Mesenchymal stem cell (in vitro differentiated cells and primary cell): ENCODE results near the gene CCND2.

Source experiments
- DNase-seq: peaks from one replicate; pipeline ENCODE4 v3.0.0-alpha.2; 2013
- H2AFZ ChIP-seq: one replicate; pipeline ENCODE4 v1.6.1; 2013; ENCODE audit warnings: low read depth, mild to moderate bottlenecking, control low read depth, inconsistent platforms, low read length, moderate library complexity
- H2AK5ac ChIP-seq: 2 replicates; pipeline ENCODE4 v1.6.1; 2013; ENCODE audit warnings: low read length, moderate library complexity, mild to moderate bottlenecking, inconsistent platforms; ENCODE audit not compliant: severe bottlenecking
- H2BK120ac ChIP-seq: one replicate; pipeline ENCODE4 v1.6.1; 2013; ENCODE audit warnings: low read depth, mild to moderate bottlenecking, inconsistent platforms, low read length, moderate library complexity
- H2BK12ac ChIP-seq, 2 experiments: one replicate each; pipeline ENCODE4 v1.6.1; 2013; ENCODE audit warnings: inconsistent platforms in 2 of 2, low read length in 2 of 2, mild to moderate bottlenecking in 2 of 2, moderate library complexity in 2 of 2, control low read depth in 1 of 2
- H2BK15ac ChIP-seq: one replicate; pipeline ENCODE4 v1.6.1; 2013; ENCODE audit warnings: mild to moderate bottlenecking, low read depth, inconsistent platforms; ENCODE audit not compliant: poor library complexity, severe bottlenecking
- H2BK5ac ChIP-seq: 2 replicates; pipeline ENCODE4 v1.6.1; 2013; ENCODE audit warnings: low read depth, mild to moderate bottlenecking, low read length, control low read depth, inconsistent platforms; ENCODE audit not compliant: poor library complexity, severe bottlenecking
- H3K14ac ChIP-seq, 2 experiments: one replicate each; pipeline ENCODE4 v1.6.1; 2013; ENCODE audit warnings: inconsistent platforms in 2 of 2, low read length in 2 of 2, control low read depth in 1 of 2, mild to moderate bottlenecking in 1 of 2, moderate library complexity in 1 of 2
- H3K18ac ChIP-seq, 2 experiments: one replicate each; pipeline ENCODE4 v1.6.1; 2013; ENCODE audit warnings: inconsistent platforms in 2 of 2, low read length in 2 of 2, control low read depth in 1 of 2, low read depth in 1 of 2, mild to moderate bottlenecking in 1 of 2
- H3K23ac ChIP-seq, 2 experiments: one replicate each; pipeline ENCODE4 v1.6.1; 2013; ENCODE audit warnings: inconsistent platforms in 2 of 2, low read length in 2 of 2, mild to moderate bottlenecking in 2 of 2, moderate library complexity in 2 of 2, control low read depth in 1 of 2
- H3K27ac ChIP-seq: 2 replicates; pipeline ENCODE4 v1.5.1; 2013; ENCODE audit warnings: mild to moderate bottlenecking, moderate library complexity, low read length, control low read depth, inconsistent platforms; ENCODE audit not compliant: poor library complexity, severe bottlenecking
- H3K27me3 ChIP-seq, 2 experiments: 2 replicates each; pipeline versions ENCODE4 v1.6.1 to v1.7.0; 2013; ENCODE audit warnings: low read length in 2 of 2, mild to moderate bottlenecking in 2 of 2, moderate library complexity in 2 of 2, control low read depth in 1 of 2, inconsistent platforms in 1 of 2; ENCODE audit not compliant: control insufficient read depth in 1 of 2, insufficient read depth in 1 of 2
- H3K36me3 ChIP-seq, 2 experiments: 2 replicates each; pipeline versions ENCODE4 v1.6.1 to v1.7.0; 2013; ENCODE audit warnings: low read length in 2 of 2, control low read depth in 1 of 2, inconsistent platforms in 1 of 2, low read depth in 1 of 2, mild to moderate bottlenecking in 1 of 2; ENCODE audit not compliant: insufficient read depth in 2 of 2, control insufficient read depth in 1 of 2
- H3K4ac ChIP-seq, 2 experiments: one replicate each; pipeline ENCODE4 v1.6.1; 2013; ENCODE audit warnings: inconsistent platforms in 2 of 2, low read length in 2 of 2, mild to moderate bottlenecking in 2 of 2, moderate library complexity in 2 of 2, control low read depth in 1 of 2, low read depth in 1 of 2
- H3K4me1 ChIP-seq: 2 replicates; pipeline ENCODE4 v1.6.1; 2013; ENCODE audit warnings: low read depth, low read length, control low read depth; ENCODE audit not compliant: control insufficient read depth, insufficient read depth
- H3K4me2 ChIP-seq: 2 replicates; pipeline ENCODE4 v1.6.1; 2013; ENCODE audit warnings: low read length, mild to moderate bottlenecking, inconsistent platforms; ENCODE audit not compliant: poor library complexity, severe bottlenecking
- H3K4me3 ChIP-seq, 2 experiments: 2 replicates each; pipeline versions ENCODE4 v1.5.1 to v1.7.0; 2013; ENCODE audit warnings: low read length in 2 of 2, mild to moderate bottlenecking in 2 of 2, control low read depth in 1 of 2, low read depth in 1 of 2; ENCODE audit not compliant: insufficient read depth in 1 of 2
- H3K79me1 ChIP-seq: replicated peaks from 2 replicates; pipeline ENCODE4 v1.6.1; 2013; ENCODE audit warnings: mild to moderate bottlenecking, control low read depth, low read length, inconsistent platforms; ENCODE audit not compliant: poor library complexity, severe bottlenecking
- H3K9ac ChIP-seq: 2 replicates; pipeline ENCODE4 v1.7.0; 2013; ENCODE audit warnings: mild to moderate bottlenecking, low read length, moderate library complexity
- H3K9me3 ChIP-seq: 2 replicates; pipeline ENCODE4 v1.7.0; 2013; ENCODE audit warnings: mild to moderate bottlenecking, low read length; ENCODE audit not compliant: control insufficient read depth
- H4K8ac ChIP-seq: one replicate; pipeline ENCODE4 v1.6.1; 2013; ENCODE audit warnings: inconsistent platforms, mild to moderate bottlenecking, low read length, moderate library complexity
- H4K91ac ChIP-seq: one replicate; pipeline ENCODE4 v1.6.1; 2013; ENCODE audit warnings: mild to moderate bottlenecking, low read length, inconsistent platforms
- WGBS: methylation state at CpG from one replicate; pipeline ENCODE4 v1.1.7; 2013; ENCODE audit warnings: mixed read lengths; 5-methylcytosine and 5-hydroxymethylcytosine counted together

The CCND2 gene

DNA sequence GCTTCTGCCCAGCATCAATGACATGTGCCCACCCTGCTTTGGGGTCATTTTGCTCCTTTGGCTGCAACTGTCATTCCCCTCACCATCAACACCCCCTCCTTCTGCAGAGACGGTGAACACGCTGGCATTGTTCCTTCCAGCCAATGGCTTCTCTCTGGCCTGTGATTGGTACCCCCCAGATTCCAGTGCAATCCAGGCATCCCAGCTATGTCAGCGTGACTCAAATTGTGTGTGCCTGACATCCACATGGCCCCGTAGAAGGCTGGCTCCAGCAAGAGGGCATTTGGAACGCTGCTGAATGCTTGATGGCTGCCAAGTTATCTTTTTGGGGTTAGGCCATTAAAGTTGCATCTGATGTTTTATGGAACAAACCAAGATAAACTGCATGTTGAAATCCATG is 21.0 kb upstream of the CCND2 start:
- Histone ChIP-seq H3K4me2 (no peak overlapping the region), H3K9ac (no peak overlapping the region), H2BK5ac (no peak overlapping the region), H3K4me1 (no peaks in the 10 kb centered on the region), H4K8ac (no peak overlapping the region), H3K27ac (no peak overlapping the region), H2BK15ac (no peak overlapping the region), H3K4me3 (no peak overlapping the region), H4K91ac (no peak overlapping the region), H3K36me3 (no peaks in the 10 kb centered on the region), H3K18ac (no peak overlapping the region), H3K4ac (no peak overlapping the region), H2AK5ac (no peak overlapping the region), H3K27me3 (peaks cover 20 to 39% of the 10 kb centered on the region in 2 experiments), H2BK120ac (no peak overlapping the region), H3K9me3 (no peaks in the 10 kb centered on the region), H2AFZ (no peak overlapping the region), H2BK12ac (no peak overlapping the region), H3K79me1 (no peaks in the 10 kb centered on the region), H3K23ac (no peak overlapping the region), H3K14ac (no peak overlapping the region)
- no peak for DNase-seq
- 76% methylated on average over 5 of the region's 5 CpGs for WGBS

DNA sequence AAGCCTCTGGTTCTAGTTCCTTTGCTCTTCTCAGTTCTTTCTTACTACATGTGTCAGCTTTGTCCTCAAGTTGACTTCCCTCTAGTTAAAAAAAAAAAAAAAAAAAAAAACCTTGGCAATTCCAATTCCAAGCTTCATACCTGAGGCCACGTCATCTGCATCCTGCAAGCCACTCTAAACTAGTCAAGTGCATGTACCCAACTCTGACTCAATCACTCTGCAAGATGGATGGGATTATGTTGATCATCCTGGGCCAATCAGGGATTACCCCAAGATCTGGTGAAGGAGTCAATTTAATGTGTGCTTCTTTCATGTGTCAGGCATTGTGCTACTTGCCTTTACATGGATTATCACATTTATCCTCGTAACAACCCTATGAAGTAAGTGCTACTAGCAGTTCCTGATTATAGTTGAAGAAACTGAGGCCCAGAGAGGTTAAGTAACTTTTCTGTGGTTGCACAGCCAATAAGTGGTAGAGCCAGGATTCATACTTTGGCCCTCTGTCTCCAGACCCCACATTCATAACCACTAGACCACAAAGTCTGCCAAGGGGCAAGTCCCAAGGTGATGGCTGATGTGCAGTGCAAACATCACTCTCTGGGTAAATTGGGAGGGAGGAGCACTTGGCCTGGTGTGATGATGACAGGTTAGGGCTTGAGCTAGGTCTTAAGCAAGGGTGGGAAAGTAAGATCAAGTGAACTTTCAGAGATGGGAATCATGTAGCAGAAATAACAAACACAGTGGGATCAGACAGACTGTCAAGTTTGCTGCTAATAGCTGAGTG is 17.3 kb upstream of the CCND2 start:
- Histone ChIP-seq H3K4me3 (no peak overlapping the region), H3K27me3 (peaks cover 18 to 24% of the 10 kb centered on the region in 2 experiments), H3K9ac (no peak overlapping the region), H3K9me3 (peaks cover 4% of the 10 kb centered on the region), H4K91ac (no peak overlapping the region), H3K79me1 (no peaks in the 10 kb centered on the region), H3K23ac (no peak overlapping the region), H3K4me1 (no peaks in the 10 kb centered on the region), H3K4me2 (no peak overlapping the region), H2BK5ac (no peak overlapping the region), H3K14ac (no peak overlapping the region), H2AFZ (no peak overlapping the region), H3K18ac (no peak overlapping the region), H3K27ac (no peak overlapping the region), H3K4ac (no peak overlapping the region), H2BK12ac (no peak overlapping the region), H2BK120ac (no peak overlapping the region), H2BK15ac (no peak overlapping the region), H2AK5ac (no peak overlapping the region), H3K36me3 (no peaks in the 10 kb centered on the region), H4K8ac (no peak overlapping the region)
- DNase-seq = no peak
- 71% methylated on average over 1 of the region's 2 CpGs for WGBS

DNA sequence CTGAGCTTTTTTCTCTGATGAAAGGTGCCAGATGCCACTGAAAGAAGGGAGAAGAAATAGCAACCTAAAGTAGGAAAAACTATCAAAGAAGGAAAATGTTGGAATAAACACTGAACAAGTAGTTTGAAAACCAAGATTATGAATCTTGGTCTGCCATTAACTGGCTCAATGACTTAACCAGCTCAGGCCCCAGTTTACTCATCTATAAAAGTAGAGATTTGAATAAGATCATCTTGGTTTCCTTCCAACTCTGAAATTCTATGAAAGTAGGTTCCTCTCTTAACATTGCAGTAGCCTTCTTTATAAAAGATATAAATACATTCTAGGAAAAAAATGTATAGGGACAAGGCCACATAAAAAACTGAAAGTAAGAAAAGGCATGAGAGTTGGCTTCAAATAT is 16.1 kb upstream of the CCND2 start:
- no peak overlapping the region for H3K18ac ChIP-seq
- no peaks in the 10 kb centered on the region for H3K79me1 ChIP-seq
- no peak overlapping the region for H3K9ac ChIP-seq
- DNase-seq = no peak
- H2AK5ac ChIP-seq = no peak overlapping the region
- no peak overlapping the region for H3K4me3 ChIP-seq
- no peak overlapping the region for H2BK120ac ChIP-seq
- H3K14ac ChIP-seq = no peak overlapping the region
- H2BK5ac ChIP-seq = no peak overlapping the region
- no peak overlapping the region for H4K8ac ChIP-seq
- no peaks in the 10 kb centered on the region for H3K36me3 ChIP-seq
- H3K4ac ChIP-seq = no peak overlapping the region
- H3K27ac ChIP-seq = no peak overlapping the region
- H3K4me1 ChIP-seq = no peaks in the 10 kb centered on the region
- H2AFZ ChIP-seq = no peak overlapping the region
- no peak overlapping the region for H3K23ac ChIP-seq
- H4K91ac ChIP-seq = no peak overlapping the region
- peaks cover 4% of the 10 kb centered on the region for H3K9me3 ChIP-seq
- no peak overlapping the region for H2BK12ac ChIP-seq
- no peak overlapping the region for H2BK15ac ChIP-seq
- no peak overlapping the region for H3K4me2 ChIP-seq
- H3K27me3 ChIP-seq = peaks cover 14 to 23% of the 10 kb centered on the region in 2 experiments

DNA sequence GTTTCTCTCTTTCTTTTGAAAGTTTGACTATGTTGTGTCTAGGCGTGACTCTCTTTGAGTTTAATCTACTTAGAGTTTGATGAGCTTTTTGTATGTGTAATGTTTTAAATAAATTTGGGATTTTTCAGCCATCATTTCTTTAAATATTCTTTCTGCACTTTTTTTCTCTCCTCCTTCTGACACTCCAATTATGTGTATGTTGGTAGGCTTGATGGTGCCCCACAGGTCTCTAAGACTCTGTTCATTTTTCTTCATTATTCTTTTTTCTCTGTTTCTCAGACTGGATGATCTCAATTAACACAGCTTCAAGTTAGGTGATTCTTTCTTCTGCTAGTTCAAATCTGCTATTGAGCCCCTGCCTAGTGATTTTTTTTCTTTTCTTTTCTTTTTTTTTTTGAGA is 14.5 kb upstream of the CCND2 start:
- no peak overlapping the region for H3K18ac ChIP-seq
- no peak for DNase-seq
- peaks cover 18 to 28% of the 10 kb centered on the region in 2 experiments for H3K27me3 ChIP-seq
- no peak overlapping the region for H2BK12ac ChIP-seq
- no peaks in the 10 kb centered on the region for H3K4me1 ChIP-seq
- no peak overlapping the region for H2AFZ ChIP-seq
- H3K14ac ChIP-seq = no peak overlapping the region
- H3K4me2 ChIP-seq = no peak overlapping the region
- no CpG with 5 or more reads among the region's 1 CpG for WGBS
- no peak overlapping the region for H3K4ac ChIP-seq
- H2BK5ac ChIP-seq = no peak overlapping the region
- H3K9ac ChIP-seq = no peak overlapping the region
- no peak overlapping the region for H4K8ac ChIP-seq
- H3K79me1 ChIP-seq = no peaks in the 10 kb centered on the region
- no peak overlapping the region for H2BK15ac ChIP-seq
- H2AK5ac ChIP-seq = no peak overlapping the region
- peaks cover 4% of the 10 kb centered on the region for H3K9me3 ChIP-seq
- no peak overlapping the region for H3K4me3 ChIP-seq
- no peaks in the 10 kb centered on the region for H3K36me3 ChIP-seq
- no peak overlapping the region for H4K91ac ChIP-seq
- no peak overlapping the region for H3K23ac ChIP-seq
- H3K27ac ChIP-seq = no peak overlapping the region
- no peak overlapping the region for H2BK120ac ChIP-seq
